Measurements from ENCODE around the gene TMCC2.
"Not testable (repeated sequence)": the region's sequence is repeated elsewhere in the genome, so short reads cannot be mapped to it uniquely, and the experiment has no call there.

Gene TMCC2

GRCh38 chr1:205280666-205281395 lies 53.1 kb downstream of the TMCC2 start:
- not testable (repeated sequence) for DNase-seq (ENCODE audit: low read depth in 2 of 2)

DNA sequence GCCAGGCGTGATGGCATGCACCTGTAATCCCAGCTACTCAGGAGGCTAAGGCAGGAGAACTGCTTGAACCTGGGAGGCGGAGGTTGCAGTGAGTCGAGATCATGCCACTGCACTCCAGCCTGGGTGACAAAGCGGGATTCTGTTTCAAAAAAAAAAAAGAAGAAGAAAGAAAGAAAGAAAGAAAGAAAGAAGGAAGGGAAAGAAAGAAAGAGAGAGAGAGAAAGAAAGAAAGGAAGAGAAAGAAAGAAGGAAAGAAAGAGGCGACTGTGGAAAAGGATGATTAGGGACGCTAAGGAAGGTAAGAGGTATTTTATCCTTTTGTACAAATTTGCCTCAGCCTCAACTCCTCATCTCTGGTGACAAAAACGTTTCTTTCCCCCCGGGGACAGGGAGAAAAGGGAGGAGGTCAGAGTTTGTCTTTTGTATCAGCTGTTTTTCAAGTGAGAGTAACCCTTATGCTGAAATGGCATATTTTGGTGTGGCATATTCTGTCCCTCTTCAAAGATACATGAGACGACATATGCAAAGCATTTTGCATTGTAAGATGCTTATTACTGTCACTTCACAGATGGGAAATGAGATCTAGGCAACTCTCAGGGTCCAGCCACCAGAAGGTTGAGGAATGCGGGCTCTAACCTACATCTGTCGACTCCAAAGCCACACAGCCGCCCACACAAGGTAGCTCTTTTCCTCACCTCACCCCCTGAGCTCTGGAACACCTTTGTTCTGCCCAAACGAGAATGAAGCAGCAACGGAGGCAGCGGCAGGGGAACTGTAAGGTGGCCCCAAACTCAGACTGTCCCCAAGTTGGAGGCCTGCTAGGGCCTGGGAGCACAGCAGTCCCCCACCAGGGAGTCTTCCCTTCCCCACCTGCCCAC lies 55.8 kb downstream of the TMCC2 start:
- DNase-seq (ENCODE audit: low read depth in 2 of 2): no peak

DNA sequence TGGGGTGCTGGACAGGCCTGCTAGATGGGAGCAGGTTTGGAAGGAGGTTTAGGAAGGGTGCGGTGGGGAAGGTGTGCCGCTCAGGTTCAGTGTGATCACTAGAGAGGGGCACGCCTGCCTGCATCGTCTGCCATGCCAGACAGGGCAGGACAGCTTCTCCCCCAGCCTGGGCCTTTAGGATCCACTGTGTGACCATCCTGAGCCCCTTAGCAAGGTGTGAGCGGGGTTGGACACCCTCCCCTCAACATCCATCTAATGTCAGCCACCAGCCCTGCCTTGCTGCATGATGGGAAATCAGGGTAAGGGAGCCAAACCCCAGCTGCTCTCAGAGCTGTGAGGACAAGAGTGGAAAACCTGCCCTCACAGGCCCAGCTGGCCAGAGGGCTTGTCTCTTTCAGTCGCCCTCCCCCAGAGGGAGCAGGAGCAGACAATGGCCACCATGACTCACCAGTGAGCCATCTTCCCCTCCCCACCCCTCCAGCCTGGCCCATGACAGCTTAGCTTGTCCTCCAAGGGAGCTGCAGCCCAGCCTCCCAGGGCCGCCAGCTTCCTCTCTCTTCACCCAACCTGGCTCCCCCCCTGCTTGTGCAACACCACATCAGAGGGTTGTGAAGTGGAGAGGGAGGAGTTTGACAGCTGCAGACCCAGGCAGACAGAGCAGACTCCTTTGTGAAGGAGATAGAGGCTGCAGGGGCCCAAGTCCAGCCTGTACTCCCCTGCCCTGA lies 56.8 kb downstream of the TMCC2 start:
- DNase-seq (ENCODE audit: low read depth in 2 of 2): peak; percentile 61 to 68

GRCh38 chr1:205285381-205286101 lies 57.8 kb downstream of the TMCC2 start:
- DNase-seq (ENCODE audit: low read depth in 2 of 2): peak in 1 of 2 donors; percentile 29

DNA sequence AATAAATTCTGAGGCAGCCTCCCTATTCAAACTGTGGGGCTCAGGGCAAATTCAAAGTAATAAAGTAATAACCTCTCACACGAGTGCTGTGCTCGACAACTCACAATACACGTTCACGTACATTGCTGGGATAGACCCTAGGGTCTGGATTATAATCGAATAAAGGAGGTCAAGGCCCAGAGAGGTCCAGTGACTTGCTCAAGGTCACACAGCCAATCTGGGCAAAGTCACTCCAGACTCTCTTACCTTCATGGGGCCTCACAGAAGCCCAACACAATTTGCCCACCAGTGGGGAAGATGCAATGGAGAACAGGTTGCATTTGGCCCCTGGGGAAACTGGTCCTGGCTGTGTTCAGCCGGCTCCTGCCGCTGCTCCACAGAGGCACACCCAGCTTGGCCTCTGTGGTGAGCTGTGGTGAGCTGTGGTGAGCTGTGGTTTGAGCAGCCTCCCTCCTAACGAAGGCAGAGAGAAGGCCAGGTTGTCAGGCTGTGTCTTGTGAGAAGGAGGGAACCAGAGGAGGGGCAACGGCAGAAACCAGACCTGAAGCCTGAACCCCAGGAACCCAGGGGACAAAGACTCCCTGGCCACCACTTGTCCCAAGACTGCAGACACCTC lies 58.7 kb downstream of the TMCC2 start:
- DNase-seq (ENCODE audit: low read depth in 2 of 2): peak; percentile 58 to 61

- DNase-seq (ENCODE audit: low read depth in 2 of 2): no peak
These were observed 59.3 kb downstream of the TMCC2 start for GRCh38 chr1:205287076-205287475.

DNA sequence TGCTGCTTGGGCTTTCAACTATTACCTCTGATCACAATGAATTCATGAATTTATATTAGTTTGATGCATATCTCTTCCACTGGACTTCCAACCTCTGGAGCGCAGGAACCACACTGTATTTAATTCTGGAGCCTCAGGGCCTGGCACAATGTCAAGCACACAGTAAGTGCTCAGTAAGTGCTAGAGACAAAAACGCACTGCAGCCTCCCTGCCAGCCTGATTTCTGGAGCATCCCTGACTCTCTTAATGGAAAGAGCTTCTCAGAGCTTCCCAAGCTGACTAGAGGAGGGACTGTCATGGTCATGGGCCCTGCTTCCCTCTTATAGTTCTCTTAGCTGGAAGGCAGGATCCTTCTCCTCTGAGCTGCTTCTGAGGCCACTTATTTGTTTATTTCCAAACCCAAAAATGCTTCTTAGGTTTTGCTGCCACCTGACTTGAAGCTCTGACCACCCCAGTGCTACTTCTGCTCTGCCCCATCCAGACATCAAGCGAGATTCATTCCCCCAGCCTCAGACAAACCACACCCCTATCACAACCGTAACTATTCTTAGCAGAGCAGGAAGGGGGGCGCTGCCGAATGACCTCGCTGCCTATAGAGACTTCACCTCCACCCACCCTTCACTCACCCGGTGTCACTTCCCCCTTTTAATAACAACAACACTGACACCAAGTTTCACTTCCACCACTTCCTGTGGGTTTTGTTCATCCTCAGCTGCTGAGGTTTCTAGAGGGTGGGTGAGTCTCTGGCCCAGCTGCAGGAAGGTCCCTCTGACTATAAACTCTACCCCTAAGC lies 60.2 kb downstream of the TMCC2 start:
- DNase-seq (ENCODE audit: low read depth in 2 of 2): peak; percentile 54 to 64

DNA sequence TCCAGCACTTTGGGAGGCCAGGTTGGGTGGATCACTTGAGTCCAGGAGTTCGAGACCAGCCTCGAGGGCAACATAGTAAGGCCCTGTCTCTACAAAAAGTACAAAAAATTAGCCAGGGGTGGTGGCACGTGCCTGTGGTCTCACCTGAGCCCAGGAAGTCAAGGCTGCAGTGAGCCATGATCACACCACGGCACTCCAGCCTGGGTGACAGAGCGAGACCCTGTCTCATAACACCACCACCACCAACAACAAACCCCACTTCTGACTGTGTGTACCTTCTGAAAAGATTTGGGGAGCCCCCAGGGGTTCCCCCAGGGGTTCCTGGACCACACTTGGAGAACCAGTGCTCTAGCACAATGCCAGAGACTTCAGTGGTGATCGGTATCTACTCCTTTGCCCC lies 63.9 kb downstream of the TMCC2 start:
- DNase-seq (ENCODE audit: low read depth in 2 of 2): no peak

DNA sequence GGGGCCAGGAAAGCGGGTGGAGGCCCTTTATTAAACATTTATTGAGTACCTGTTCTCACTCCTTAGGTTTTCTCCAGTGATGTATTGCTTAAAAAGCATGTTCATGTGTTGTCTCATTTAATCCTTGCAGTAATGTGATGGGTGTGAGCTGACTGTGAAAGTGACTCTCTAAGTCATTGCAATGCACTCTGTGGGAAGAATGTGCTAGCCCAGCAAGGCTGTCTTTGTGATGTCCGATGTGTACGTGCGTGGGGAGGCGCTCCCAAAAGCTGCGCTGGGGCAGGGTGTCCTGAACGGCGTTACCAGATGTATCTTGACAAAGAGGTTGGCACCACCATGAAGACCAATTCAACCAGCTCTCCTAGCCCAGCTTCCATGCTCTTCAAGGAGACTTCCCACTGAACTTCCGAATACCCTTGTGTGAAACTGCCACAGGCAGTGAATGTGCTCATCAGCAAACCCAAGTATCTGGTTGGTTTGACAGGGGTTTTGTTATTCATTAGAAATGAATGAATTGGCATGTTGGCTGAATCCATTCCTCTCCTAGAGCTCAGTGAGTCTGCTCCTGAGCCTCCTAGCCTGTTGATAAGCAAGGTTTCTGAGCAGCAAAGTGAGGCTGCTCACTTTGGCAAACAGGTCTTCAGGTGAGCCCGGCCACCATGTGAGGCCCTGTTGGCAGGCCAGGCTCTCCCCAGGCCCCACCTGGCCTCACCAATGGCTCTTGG lies 65.8 kb downstream of the TMCC2 start:
- DNase-seq (ENCODE audit: low read depth in 2 of 2): no peak

DNA sequence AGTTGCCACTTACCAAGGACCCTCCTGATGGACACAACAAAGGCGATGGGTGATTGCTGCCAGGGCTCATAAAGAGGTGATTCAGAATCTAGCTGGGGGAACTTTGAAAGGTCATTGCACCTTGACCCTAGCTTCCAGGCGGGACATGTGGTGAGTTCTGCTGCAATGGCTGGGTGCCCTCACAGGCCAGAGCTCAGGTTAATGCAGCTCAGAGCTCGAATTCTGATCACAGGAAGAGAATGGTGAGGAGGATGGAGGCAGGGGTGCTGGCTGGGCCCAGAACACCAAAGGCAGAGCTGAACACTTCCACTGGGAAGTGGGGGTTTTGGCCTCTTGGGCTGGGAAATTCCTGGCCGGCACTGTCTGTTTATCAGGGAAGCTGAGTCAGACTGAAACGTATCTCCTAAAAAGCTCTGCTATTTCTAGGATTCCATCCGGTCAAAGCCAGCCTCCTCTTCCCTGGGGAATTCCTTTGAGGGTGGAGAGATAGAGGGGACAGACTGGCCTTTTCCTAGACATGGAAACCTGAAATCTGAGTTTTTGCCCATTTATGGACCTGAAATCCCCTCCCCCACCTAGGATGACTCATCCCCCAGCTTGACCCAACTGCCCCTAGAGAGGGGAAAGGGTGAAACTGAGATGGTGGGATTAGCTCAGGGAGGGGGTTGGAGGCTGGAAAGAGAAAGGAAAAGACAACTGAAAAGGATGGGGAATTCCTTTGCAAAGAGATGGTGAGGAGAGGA lies 66.6 kb downstream of the TMCC2 start:
- no peak for DNase-seq (ENCODE audit: low read depth in 2 of 2)

DNA sequence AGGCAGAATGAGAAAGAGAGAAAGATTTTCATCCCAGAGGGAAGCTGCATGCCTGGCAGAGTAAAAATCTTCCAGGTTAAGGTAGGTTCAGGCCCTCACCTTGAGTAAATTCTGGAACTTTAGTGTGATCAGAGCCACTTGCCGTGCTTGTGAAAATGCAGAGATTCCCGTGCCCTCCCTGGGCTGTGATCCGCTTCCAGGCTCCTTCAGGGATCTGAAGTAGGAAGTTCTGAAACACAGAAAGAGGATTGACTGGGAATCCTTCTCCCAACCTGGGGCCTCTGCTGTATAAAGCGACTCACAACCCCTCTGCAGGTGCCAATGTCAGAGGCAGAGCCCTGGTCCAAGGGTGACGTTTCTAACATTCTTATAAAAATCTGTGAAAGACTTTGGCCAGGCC lies 67.2 kb downstream of the TMCC2 start:
- DNase-seq (ENCODE audit: low read depth in 2 of 2): no peak

GRCh38 chr1:205296154-205296553 lies 68.4 kb downstream of the TMCC2 start:
- DNase-seq (ENCODE audit: low read depth in 2 of 2): no peak

- DNase-seq (ENCODE audit: low read depth in 2 of 2): not testable (repeated sequence)
These were observed 69.9 kb downstream of the TMCC2 start for GRCh38 chr1:205297546-205298177.

- DNase-seq (ENCODE audit: low read depth in 2 of 2): no peak
These were observed 70.6 kb downstream of the TMCC2 start for GRCh38 chr1:205298191-205298994.

DNA sequence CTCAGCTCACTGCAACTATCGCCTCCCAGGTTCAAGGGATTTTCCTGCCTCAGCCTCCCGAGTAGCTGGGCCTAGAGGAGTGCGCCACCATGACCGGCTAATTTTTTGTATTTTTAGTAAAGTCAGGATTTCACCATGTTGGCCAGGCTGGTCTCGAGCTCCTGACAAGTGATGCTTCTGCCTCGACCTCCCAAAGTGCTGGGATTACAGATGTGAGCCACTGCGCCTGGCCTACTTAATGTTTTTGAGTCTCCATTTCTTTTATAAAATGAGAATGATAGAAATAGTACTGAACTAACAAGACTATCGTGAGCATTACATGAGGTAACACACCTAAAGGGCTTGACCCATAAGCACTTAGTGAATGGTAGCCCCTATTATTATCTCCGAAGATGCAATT lies 72.4 kb downstream of the TMCC2 start:
- no peak for DNase-seq (ENCODE audit: low read depth in 2 of 2)

- no peak for DNase-seq (ENCODE audit: low read depth in 2 of 2)
These were observed 73.6 kb downstream of the TMCC2 start for GRCh38 chr1:205301205-205301821.

All from stimulated activated CD4-positive, alpha-beta T cell treated with anti-CD3 and anti-CD28 coated beads, Interleukin-4, amount 100 ng/mL, for 48 hours (primary cell).